ENCODE results near the gene MATCAP1. TPM values are rescaled to one million over a fixed set of nuclear protein-coding genes. Genes with fewer than 3 reads are reported as not detected.

Gene MATCAP1
- total and polyA plus RNA-seq, 2 experiments from 2014 or later: 53.7 to 78.1 TPM

DNA sequence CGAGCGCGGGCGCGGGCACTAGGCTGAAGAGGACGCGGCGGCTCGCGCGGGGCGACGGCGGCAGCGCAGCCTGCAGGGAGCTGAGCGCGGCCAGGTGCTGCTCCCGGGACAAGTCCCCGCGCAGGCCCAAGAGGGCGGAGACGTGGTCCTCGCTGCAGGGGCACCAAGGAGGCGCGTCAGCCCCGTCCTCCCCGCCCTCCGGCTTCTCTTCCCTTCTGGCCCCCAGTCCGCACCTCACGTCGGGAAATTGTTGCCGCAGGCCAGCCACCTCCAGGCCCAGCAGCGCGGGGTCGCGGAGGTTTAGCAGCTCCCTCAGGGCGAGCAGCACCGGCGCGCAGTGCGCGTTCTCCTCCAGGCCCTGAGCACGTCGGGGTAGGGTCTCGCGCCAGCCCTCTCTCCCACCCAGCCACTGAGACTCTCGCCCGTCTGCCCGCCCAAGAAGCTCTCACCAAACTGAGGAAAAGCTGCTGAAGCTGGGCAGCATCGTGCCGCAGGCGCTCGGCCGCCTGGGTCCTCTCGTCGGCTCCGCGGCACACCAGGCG lies 761 bp upstream of the MATCAP1 start:
- TF ChIP-seq, protein P1, sequence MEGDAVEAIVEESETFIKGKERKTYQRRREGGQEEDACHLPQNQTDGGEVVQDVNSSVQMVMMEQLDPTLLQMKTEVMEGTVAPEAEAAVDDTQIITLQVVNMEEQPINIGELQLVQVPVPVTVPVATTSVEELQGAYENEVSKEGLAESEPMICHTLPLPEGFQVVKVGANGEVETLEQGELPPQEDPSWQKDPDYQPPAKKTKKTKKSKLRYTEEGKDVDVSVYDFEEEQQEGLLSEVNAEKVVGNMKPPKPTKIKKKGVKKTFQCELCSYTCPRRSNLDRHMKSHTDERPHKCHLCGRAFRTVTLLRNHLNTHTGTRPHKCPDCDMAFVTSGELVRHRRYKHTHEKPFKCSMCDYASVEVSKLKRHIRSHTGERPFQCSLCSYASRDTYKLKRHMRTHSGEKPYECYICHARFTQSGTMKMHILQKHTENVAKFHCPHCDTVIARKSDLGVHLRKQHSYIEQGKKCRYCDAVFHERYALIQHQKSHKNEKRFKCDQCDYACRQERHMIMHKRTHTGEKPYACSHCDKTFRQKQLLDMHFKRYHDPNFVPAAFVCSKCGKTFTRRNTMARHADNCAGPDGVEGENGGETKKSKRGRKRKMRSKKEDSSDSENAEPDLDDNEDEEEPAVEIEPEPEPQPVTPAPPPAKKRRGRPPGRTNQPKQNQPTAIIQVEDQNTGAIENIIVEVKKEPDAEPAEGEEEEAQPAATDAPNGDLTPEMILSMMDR (IDR thresholded peaks at IDR 0.05; ENCODE audit: low read depth, low read length): no peak
- no peak overlapping the region for H3K27ac ChIP-seq
- no peaks in the 10 kb centered on the region for H3K9me3 ChIP-seq (ENCODE audit: low read depth)
- peak overlapping the region; percentile 61 for H3K4me3 ChIP-seq
- peaks cover 4% of the 10 kb centered on the region for H3K4me1 ChIP-seq (ENCODE audit: low read depth)
- peak in 1 of 2 donors; percentile 54 for DNase-seq (ENCODE audit: low read depth in 1 of 2, low spot score in 1 of 2)
- H3K27me3 ChIP-seq: peaks cover 7% of the 10 kb centered on the region
- no peaks in the 10 kb centered on the region for H3K36me3 ChIP-seq

DNA sequence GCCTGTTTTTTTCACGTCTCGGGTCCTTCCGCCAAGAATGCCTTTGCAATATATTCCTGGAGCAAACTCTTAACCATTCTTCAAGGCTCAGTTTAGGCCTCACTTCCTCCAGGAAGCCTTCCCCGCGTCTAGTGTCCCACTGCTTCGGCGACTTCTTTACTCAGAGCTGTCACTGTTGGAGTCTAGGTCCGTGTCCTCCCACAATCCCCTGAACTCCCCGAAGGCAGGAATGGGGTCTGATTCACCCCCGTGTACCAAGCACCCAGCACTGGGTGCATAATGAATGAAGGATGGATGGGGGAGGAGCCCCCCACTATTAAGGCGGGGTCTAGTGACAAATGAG lies 508 bp downstream of the MATCAP1 start:
- peak overlapping the region; percentile 61 for H3K4me3 ChIP-seq
- H3K27me3 ChIP-seq: peaks cover 16% of the 10 kb centered on the region
- H3K4me1 ChIP-seq (ENCODE audit: low read depth): peaks cover 4% of the 10 kb centered on the region
- H3K27ac ChIP-seq: no peak overlapping the region
- no peaks in the 10 kb centered on the region for H3K9me3 ChIP-seq (ENCODE audit: low read depth)
- no peak for DNase-seq (ENCODE audit: low read depth in 1 of 2, low spot score in 1 of 2)
- TF ChIP-seq, protein P1 (IDR thresholded peaks at IDR 0.05; ENCODE audit: low read depth, low read length): no peak
- no peaks in the 10 kb centered on the region for H3K36me3 ChIP-seq

DNA sequence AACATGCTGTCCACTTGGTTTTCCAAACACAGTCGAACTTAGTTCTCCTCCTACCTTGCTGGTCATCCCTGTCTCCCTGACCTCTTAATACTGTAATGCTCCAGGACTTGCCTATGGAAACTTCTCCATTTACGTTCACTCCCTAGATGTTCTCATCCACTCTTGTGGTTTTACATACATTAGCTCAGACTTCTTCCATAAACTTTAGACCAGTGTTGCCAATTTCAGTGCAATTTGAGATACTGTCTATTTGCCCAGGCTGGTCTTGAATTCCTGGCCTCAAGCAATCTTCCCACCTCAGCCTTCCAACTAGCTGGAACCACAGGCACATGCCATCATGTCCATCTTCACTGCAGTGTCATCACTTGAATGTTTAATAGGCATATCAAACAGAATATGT lies 1.5 kb downstream of the MATCAP1 start:
- Histone ChIP-seq H3K4me3 (no peak overlapping the region), H3K27ac (no peak overlapping the region), H3K27me3 (peaks cover 25% of the 10 kb centered on the region), H3K4me1 (ENCODE audit: low read depth) (peaks cover 4% of the 10 kb centered on the region), H3K36me3 (no peaks in the 10 kb centered on the region), H3K9me3 (ENCODE audit: low read depth) (no peaks in the 10 kb centered on the region)
- TF ChIP-seq, protein P1 (IDR thresholded peaks at IDR 0.05; ENCODE audit: low read depth, low read length): no peak
- no peak for DNase-seq (ENCODE audit: low read depth in 1 of 2, low spot score in 1 of 2)

DNA sequence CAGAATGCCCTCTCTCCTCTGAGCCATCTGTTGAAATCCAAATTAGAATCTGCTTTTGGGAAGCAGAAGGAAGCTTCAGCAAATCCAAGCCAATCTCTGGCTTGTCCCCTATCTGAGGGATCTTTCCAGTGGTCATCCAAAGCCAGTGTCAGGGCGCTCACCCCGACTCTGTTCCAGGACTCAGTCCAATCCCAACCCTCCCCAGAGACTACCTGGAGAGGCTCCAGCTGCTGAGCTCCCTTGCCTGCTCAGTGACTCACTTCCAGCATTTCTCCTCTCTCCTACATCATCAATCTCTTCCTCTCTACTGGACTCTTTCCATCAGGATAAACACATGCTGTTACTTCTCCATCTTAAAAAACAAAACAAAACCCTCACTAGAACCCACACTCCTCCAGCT lies 2.4 kb downstream of the MATCAP1 start:
- TF ChIP-seq, protein P1 (IDR thresholded peaks at IDR 0.05; ENCODE audit: low read depth, low read length): no peak
- H3K27ac ChIP-seq: no peak overlapping the region
- H3K4me1 ChIP-seq (ENCODE audit: low read depth): peaks cover 4% of the 10 kb centered on the region

DNA sequence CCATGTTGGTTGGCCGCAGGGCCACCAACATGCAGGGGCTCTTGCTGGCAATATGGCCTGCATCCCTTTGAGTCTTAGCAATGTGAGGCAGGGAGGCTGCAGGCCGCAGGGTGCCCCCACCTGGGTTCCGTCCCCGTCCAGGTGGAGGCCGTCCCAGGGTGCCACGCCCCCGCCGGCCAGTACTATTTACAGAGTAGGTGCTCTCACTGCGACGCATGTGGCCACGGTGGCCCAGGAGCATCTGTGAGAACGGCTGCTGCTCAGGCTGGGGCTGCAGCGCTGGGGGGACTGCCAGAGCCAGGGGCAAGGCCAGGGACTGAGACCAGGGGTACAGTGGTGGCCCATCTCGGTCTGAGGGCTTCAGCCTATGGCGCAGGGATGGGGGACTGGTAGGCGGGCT lies 3.6 kb downstream of the MATCAP1 start:
- DNase-seq (ENCODE audit: low read depth in 1 of 2, low spot score in 1 of 2): no peak
- TF ChIP-seq, protein P1 (IDR thresholded peaks at IDR 0.05; ENCODE audit: low read depth, low read length): no peak
- no peaks in the 10 kb centered on the region for H3K9me3 ChIP-seq (ENCODE audit: low read depth)
- H3K4me3 ChIP-seq: no peak overlapping the region
- H3K4me1 ChIP-seq (ENCODE audit: low read depth): peaks cover 4% of the 10 kb centered on the region
- peaks cover 33% of the 10 kb centered on the region for H3K27me3 ChIP-seq
- no peaks in the 10 kb centered on the region for H3K36me3 ChIP-seq
- H3K27ac ChIP-seq: no peak overlapping the region

More for the DNA sequence above, 2.4 kb downstream of the MATCAP1 start:
- Histone ChIP-seq H3K27me3 (peaks cover 27% of the 10 kb centered on the region), H3K4me3 (no peak overlapping the region), H3K9me3 (ENCODE audit: low read depth) (no peaks in the 10 kb centered on the region), H3K36me3 (no peaks in the 10 kb centered on the region)
- peak in 1 of 2 donors; percentile 89 for DNase-seq (ENCODE audit: low read depth in 1 of 2, low spot score in 1 of 2)

Measured in cardiac muscle cell (in vitro differentiated cells and primary cell).